Ovary (tissue), 3 donors: ENCODE results near the gene SIRT5.

Experiments used
- CTCF ChIP-seq, 3 donors: fragments of 450-650 bp in 2 of 3; fragments of 200-600 bp in 1 of 3; IDR thresholded peaks; one replicate each; pipeline versions ENCODE4 v1.5.1 to v1.8.0; 2016 to 2022; ENCODE audit warnings: antibody characterized with exemption in 3 of 3, mild to moderate bottlenecking in 1 of 3
- EP300 ChIP-seq: sonication (generic); formaldehyde crosslinking; IDR thresholded peaks from one replicate; pipeline ENCODE4 v1.6.1; 2017; ENCODE audit warnings: antibody characterized with exemption
- POLR2A ChIP-seq: fragments of 450-650 bp; IDR thresholded peaks from one replicate; pipeline ENCODE4 v1.6.1; 2017; ENCODE audit warnings: antibody characterized with exemption, mild to moderate bottlenecking, moderate library complexity
- donor health status: DM: no; HTN: no; CAD: no.

GRCh38 chr6:13614126-13614925 is 39.9 kb downstream of the SIRT5 start:
- TF ChIP-seq CTCF (IDR thresholded peaks at IDR 0.05) = no peak
- no peak for TF ChIP-seq EP300
- no peak for TF ChIP-seq POLR2A
